Measurements from ENCODE around the gene ZNF205.
A peak's percentile ranks its signal among the peaks of the same experiment; 100 is the strongest.

ZNF205 gene

GRCh38 chr16:3085868-3086595 lies 26.4 kb upstream of the ZNF205 start:
- DNase-seq = no peak

- DNase-seq = no peak
These were observed 25.7 kb upstream of the ZNF205 start for GRCh38 chr16:3086596-3087242.

GRCh38 chr16:3087243-3088235 lies 24.8 kb upstream of the ZNF205 start:
- DNase-seq = no peak

- DNase-seq = no peak
These were observed 23.9 kb upstream of the ZNF205 start for GRCh38 chr16:3088450-3088849.

DNA sequence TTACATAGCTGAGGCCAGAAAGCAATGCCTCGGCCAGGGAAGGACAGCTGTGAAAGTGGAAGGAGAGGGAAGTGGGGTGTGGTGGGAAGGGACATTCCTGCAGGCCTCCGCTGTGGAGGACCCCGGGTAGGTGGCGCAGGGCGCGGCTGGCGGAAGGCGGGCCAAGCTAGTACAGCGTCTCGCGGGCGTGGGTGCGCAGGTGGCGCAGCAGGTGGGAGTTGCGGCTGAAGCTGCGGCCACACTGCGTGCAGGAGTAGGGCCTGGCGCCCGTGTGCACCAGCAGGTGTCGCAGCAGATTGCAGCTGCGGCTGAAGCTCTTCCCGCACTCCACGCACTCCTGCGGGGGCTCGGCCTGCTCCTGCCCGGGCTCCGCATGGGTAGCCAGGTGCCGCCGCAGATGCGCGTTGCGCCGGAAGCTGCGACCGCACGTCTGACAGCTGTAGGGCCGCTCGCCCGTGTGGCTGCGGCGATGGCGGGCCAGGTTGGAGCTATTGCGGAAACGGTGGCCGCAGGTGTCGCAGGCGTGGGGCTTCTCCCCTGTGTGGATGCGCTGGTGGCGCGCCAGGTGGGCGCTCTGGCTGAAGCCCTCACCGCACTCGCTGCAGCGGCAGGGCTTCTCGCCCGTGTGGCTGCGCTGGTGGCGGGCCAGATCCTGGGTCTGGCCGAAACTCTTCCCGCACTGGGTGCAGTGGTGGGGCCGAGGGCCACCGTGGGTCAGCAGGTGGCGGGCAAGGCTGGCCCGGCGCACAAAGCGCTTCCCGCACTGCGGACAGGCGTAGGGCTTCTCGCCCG lies 23.3 kb upstream of the ZNF205 start:
- DNase-seq = no peak

- no peak for DNase-seq
These were observed 22.4 kb upstream of the ZNF205 start for GRCh38 chr16:3089717-3090592.

- DNase-seq = no peak
These were observed 20.8 kb upstream of the ZNF205 start for GRCh38 chr16:3091551-3091950.

- DNase-seq = no peak
These were observed 19.9 kb upstream of the ZNF205 start for GRCh38 chr16:3092501-3092941.

DNA sequence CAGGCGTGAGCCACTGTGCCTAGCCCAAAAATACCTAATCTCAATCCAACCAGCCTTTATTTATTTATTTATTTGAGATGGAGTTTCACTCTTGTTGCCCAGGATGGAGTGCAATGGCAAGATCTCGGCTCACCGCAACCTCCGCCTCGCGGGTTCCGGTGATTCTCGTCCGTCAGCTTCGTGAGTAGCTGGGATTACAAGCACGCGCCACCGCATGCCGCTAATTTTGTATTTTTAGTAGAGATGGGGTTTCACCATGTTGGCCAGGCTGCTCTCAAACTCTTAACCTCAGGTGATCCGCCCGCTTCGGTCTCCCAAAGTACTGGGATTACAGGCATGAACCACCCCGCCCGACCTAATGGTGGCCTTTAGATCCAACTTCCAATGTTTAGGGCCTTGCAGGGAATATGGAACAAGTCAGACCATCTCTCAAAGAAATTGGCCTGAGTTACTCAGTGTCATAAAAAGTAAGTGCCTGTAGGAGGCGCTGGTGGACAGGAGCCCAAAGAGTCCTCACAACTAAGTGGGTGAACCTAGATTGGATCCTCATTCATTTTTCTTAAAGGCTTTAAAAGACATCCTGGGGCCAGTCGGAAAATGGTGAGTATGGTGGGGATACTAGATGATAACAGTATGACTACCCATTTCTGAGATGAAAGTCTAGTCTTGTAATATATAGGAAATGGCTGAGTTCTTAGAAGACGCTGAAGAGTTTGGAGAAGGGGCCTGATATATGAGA lies 17.9 kb upstream of the ZNF205 start:
- DNase-seq = no peak

- no peak for DNase-seq
These were observed 16.5 kb upstream of the ZNF205 start for GRCh38 chr16:3095869-3096268.

GRCh38 chr16:3096362-3096761 lies 16.0 kb upstream of the ZNF205 start:
- no peak for DNase-seq

- DNase-seq = no peak
These were observed 15.1 kb upstream of the ZNF205 start for GRCh38 chr16:3097266-3097665.

DNA sequence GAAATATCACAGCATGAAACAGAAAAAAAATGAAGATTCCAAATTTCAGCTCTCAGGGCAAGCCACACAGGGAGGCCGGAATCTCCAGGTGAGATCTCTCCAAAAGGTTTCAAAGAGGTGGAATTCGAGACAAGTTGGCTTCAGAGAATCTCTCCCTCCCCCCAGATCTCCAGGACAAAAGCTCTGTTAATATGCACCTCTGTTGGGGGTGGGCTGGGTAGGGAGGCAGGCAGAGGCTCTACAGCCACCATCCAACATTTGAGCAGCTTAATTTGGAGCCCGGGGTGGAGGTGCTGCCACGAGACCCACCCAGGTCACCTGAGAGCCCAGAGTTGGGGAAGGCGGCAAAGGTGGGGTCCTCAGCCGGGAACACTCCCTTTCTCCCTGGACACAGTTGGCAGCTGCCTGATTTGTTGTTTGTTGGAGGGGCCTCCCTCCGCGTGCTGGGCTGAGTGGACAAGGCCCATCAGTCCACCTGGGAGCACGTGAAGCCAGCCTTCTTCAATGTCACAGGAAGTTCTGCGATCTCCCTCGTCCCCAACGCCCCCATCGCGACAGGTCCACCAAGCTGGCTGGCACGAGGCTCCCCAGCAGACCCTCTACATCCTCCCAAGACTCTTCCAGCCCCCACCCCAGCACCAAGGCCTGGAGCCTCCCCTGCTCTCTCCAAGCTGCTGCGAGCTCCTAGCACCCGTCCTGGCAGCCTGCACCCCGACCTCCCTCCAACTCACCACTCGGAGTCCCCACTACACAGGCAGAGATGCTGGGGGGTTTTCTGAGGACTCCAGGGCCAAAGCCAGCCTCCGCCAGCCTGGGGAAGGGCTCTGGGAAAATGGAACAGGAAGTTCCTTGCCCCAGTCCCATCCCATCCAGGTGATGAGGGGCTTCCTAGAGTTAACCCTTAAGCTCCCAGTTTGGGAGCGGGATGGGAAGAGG lies 13.7 kb upstream of the ZNF205 start, which contains the start of gene ZSCAN10:
TSS of gene ZSCAN10 (minus strand) at position 836 of the 936 bp plus-strand sequence. CDS start 6,357 bp downstream, outside the sequence.
- no peak for DNase-seq

GRCh38 chr16:3099395-3099731 lies 13.0 kb upstream of the ZNF205 start:
- DNase-seq = no peak

DNA sequence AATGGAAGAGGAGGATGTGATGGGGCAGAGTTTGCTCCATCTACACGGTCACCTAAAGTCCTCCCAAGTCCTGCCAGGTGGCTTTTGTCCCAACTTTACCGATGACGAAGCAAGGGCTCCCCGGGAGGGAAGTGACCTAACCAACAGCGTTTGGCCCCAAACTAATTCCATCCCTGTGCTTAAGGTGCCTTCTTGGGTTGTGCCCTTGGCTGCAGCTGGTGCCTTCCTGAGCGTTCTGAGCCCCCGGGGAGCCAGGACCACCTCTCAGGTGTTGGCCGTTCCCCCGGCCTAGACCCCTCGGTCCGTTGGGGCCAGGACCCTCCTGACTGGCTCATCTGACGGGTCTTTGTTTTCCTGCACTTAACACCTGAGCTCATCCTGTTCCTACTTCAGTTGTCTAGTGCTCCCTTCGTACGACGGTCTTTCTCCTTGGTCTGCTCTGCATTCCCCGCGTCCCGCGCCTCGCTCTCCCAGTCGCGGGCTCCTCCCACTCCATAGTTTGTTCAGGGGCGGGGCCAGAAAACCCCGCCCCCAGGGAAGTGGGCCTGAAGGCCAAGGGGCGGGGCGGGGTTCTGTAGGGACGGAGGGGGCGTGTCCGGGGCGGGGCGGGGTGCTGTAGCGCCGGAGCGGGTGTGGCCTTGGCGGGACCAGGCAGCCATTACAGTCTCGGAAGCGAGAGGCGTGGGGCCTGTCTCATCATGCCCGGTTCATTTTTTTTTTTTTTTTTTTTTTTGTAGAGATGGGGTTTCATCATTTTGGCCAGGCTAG lies 12.5 kb upstream of the ZNF205 start:
- peak; percentile 42 for DNase-seq

DNA sequence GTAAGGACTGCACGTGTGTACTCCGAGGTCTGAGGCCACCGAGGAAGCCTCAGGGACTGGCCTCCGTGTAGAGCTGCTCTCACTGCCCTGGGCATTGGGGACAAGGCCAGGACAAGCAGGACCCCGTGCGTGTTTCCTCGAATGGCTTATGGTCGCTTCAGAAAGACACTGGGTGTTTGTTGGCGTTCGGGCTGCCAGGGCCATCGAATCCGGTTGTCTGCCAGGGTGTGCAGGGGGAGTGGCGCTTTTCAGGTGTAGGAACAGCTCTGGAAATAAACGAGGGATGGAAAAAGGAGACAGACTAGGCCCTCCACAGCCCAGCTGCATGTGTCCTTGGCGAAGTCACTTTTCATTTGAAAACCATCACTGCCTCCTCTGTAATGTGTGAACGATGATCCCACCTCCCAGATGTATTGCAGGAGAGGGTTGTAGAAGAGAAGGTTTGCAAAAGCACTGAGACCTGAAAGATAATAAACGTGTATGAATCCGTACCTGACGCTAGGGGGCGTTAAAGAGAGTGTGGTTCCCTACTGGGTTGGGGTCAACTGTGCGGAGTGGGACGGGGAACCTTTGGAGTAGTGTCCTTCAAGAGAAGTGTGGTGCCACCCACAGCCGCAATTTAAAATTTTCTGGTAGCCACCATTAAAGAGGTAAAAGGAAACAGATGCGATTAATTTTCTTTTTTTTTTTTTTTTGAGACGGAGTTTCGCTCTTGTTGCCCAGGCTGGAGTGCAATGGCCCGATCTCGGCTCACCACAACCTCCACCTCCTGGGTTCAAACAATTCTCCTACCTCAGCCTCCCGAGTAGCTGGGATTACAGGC lies 11.2 kb upstream of the ZNF205 start:
- no peak for DNase-seq

DNA sequence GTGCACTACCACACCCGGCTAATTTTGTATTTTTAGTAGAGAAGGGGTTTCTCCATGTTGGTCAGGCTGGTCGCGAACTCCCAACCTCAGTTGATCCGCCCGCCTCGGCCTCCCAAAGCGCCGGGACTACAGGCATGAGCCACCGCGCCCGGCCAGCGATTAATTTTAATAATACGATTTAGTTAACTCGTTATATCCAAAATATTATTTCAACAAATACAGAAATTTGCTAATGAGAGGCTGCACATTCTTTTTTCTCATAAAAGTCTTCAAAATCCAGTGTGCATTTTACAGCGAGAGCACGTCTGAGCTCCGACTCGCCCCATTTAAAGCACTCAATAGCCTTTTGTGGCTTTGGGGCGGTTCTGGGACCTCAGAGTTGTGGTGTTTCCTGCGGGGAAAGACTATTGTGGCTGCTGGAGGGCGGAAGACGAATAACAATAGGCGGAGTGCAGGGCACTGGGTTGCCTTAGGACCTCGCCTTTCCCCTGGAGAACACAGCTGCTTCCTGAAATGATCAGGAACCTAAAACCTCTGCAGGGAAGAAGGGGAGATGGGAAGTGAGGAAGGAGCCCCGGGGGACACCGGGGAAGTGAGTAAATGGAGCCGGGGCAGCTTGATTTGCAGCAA lies 10.4 kb upstream of the ZNF205 start:
- no peak for DNase-seq

All from NCI-H2029 treated with DMSO at 0.1 percent for 48 hours (cell line).